RWPE1 (cell line): ENCODE results near the gene SYNGR3.

ENCODE experiments used
- CTCF ChIA-PET: fragments of 350-600 bp; sonication (Branson Sonifier 250); formaldehyde crosslinking; extraction: SDS; loops from one replicate; lab custom pipeline; 2021; lab: Yijun Ruan, JAX
- POLR2A ChIA-PET: fragments of 400-600 bp; formaldehyde crosslinking; extraction: SDS; loops from one replicate; lab custom pipeline; 2020; ENCODE audit warnings: antibody characterized with exemption; ENCODE audit not compliant: low non-redundant PET; lab: Yijun Ruan, JAX
- DNase-seq: peaks from one replicate; pipeline ENCODE4 v3.0.0; 2012; ENCODE audit warnings: low spot score
- H3K27ac ChIP-seq: fragments of 450-650 bp; 2 replicates; pipeline ENCODE4 v1.5.1; 2017
- TF ChIP-seq, protein P1 (sequence below): fragments of 450-650 bp; conservative IDR thresholded peaks from 2 replicates; pipeline ENCODE4 v1.5.1; 2017; ENCODE audit warnings: low read depth, mild to moderate bottlenecking

Gene SYNGR3

DNA sequence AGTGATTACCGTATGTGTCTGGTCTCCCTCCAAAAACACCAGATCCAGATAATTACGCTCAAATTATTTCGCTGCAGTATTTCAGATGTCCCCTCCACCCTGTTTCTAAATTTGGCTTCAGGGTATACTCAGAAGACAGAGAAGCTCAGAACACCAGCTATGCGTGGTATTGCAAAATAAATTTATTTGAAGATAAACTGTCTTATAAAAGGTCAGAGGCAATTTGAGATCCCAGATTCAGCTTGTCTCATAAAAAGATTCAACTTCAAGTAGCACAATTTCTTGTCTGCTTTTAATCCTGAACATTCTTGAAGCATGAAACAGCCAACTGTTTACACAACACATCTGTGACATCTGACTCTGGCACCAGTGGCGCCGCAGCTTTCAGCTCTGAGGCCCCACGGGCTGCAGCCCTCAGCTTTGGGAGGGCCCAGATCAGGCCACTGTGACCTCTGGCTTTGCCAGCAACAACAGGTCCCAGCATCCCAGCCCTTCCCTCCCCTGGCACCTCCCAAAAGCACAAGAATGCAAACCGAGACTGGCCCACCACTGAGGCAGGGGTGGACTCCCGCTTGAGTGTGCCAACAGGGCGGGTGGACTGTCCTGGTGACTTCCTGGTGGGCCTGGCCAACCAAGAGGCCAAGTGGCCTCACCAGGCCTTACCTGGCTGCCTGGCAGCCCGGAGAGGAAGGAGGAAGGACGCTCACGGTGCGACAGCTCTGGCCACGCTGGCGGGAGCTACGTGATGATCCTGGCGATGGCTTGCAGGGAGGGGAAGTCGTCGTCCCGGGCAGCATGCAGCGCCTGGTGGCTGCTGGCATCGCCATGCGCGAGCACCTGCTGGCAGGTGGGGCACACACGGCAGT, 8.0 kb downstream of the SYNGR3 start:
- peak overlapping the region; percentile 98 for H3K27ac ChIP-seq
- ChIA-PET POLR2A (no interaction called here), CTCF (no interaction called here)
- DNase-seq = no peak
- TF ChIP-seq, protein P1, sequence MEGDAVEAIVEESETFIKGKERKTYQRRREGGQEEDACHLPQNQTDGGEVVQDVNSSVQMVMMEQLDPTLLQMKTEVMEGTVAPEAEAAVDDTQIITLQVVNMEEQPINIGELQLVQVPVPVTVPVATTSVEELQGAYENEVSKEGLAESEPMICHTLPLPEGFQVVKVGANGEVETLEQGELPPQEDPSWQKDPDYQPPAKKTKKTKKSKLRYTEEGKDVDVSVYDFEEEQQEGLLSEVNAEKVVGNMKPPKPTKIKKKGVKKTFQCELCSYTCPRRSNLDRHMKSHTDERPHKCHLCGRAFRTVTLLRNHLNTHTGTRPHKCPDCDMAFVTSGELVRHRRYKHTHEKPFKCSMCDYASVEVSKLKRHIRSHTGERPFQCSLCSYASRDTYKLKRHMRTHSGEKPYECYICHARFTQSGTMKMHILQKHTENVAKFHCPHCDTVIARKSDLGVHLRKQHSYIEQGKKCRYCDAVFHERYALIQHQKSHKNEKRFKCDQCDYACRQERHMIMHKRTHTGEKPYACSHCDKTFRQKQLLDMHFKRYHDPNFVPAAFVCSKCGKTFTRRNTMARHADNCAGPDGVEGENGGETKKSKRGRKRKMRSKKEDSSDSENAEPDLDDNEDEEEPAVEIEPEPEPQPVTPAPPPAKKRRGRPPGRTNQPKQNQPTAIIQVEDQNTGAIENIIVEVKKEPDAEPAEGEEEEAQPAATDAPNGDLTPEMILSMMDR = no peak

DNA sequence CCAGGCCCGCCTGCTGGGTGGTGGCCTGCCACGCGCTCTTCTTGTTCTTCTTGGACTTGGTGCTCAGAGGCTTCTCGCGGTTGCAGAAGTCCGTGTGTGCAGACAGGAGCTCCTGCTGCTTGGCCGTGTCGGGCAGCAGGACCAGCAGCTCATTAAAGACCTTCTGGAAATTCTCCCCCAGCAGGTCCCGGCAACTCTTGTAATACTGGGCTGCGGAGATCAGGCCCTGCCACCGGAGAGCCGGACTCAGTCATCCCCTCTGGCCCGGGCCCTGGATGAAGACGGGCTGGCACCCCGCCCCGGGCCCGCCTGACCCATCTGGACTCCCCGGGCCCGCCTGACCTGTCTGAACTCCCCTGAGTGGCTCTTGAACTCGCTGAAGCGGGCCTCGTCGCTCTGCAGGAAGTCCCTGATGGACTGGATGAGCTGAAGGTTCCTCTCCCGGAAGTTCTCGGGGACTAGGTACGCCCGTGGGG, 8.6 kb downstream of the SYNGR3 start:
- H3K27ac ChIP-seq = peak overlapping the region; percentile 98
- no peak for DNase-seq
- ChIA-PET POLR2A (no interaction called here), CTCF (no interaction called here)
- TF ChIP-seq, protein P1 = no peak

DNA sequence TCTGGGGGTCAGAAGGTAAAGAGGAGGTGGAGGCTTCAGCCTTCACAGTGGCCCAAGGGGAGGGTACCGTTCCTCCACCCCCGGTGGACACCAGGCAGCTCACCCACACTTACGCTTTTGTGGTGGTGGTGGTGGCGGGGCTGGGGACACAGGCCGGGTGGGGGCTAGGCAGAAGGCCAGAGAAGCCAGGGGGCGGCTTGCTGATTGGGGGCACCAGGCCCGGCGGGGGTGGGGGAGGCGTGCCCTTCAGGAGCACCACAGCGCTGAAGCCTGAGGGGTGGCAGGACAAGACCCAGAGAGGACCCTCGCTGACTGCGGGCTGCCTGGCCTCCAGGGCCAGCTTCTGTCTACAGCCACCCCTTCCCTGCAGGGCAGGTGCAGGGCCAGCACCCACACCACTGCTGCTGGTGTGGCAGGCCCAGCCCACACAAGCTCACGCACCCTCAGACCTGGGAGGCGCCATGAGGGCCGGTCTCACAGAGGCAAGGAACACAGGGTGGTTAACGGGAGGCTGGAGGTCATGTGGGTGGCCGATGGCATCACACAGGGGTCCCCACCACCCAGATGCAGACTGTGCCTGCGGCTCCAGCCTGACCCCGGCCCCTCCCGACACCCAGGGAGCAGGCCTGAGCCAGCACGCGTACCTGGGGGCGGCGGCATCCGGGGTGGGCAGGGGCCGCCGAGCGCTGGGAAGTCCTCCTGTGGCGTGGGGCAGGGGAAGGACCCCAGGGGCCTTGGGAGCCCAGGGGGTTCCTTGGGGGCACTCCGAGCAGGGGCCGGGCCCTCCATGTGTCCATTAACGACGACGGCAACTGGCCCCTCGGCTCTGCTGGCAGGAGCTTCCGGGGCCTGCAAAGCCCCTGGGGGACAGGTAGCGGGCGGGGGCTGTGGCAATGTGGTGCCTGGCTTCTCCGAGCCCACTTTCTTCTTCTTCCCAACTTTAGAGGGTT, 9.4 kb downstream of the SYNGR3 start:
- no peak for DNase-seq
- TF ChIP-seq, protein P1 = no peak
- ChIA-PET POLR2A (no interaction called here), CTCF (no interaction called here)
- peak overlapping the region; percentile 98 for H3K27ac ChIP-seq

DNA sequence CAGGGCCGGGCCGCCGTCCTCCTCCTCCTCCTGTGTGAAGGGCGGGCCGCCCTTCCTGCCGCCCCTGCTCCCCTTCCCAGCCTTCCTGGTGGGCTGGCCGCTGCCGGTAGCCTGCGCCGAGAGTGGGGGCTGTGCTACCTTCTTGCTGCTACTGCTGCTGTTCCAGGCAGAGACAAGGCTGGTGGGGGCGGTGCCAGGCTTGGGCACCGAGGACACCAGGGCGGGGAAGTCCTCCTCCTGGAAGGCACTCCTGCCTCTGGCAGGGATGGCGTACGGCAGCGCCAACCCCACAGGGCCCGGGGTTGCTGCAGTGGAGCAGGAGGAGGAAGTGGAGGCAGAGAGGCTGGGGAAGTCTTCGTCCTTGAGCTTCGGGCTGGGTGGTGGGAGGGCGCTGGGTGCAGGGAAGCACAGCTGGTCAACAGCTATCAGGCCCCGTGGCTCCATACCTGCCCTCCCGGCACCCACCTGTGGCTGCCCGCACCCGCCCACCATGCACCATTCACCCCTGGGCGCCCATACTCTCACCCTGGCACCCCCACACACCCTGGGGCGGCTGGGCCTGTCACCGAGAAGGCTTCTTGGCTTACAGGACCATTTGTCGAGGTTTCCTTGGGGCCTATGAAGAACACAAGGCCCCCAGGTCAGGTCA, 10.2 kb downstream of the SYNGR3 start:
- ChIA-PET POLR2A (interaction anchor here (0.6 kb wide), 1 partner anchor 511 kb away, joined by 5 read pairs; no protein-coding TSS in a partner anchor), CTCF (no interaction called here)
- H3K27ac ChIP-seq = peak overlapping the region; percentile 98
- TF ChIP-seq, protein P1 = no peak
- no peak for DNase-seq

DNA sequence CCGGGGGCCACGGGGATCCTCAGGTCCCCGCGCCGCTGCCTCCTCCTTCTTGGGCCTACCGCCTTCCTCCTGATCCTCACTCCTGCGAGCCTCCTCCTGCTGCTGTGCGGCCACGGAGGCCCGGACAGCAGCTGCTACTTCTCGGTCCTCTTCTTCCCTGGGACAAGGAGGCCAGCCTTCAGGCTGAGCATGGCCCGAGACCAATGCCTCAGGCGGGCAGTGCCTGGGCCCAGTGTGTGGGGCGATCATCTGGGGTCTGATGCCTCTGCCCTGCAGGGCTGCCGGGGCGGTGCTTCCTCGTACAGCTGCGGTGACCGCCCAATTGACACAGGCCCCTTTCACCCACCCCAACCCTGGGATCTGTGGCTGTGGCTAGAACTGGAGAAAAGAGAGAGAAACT, 11.3 kb downstream of the SYNGR3 start:
- DNase-seq = no peak
- CTCF ChIA-PET = interaction anchor here (0.6 kb wide), 2 partner anchors 90 to 422 kb away, joined by 3 read pairs; no protein-coding TSS in a partner anchor
- POLR2A ChIA-PET = no interaction called here
- peak overlapping the region; percentile 98; the same call in 1 of the 2 replicates for H3K27ac ChIP-seq
- TF ChIP-seq, protein P1 = no peak
